Fibroblast of skin of abdomen (primary cell): ENCODE results near the gene TMX4.

Experiments
- DNase-seq: peaks from one replicate; pipeline ENCODE4 v3.0.0-alpha.2; 2013

Gene TMX4

DNA sequence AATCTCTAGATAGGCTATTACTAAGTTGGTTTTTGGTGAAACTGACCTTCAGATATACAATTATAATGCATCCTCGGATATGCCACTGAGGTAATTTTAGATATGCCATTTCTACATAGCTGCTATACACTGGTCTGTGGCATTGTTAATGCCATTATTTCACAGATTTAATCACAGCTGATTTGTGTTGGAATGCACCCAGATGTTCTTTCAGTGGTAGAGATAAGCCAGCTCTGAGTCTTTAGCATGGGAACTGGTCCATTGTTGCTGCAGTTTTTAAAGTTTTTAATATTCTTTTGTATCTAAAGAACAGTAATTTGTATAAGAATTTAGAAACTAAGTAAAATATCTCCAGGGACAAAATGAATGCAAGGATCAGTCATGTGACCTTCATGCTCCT, 6.8 kb downstream of the TMX4 start:
- no peak for DNase-seq

DNA sequence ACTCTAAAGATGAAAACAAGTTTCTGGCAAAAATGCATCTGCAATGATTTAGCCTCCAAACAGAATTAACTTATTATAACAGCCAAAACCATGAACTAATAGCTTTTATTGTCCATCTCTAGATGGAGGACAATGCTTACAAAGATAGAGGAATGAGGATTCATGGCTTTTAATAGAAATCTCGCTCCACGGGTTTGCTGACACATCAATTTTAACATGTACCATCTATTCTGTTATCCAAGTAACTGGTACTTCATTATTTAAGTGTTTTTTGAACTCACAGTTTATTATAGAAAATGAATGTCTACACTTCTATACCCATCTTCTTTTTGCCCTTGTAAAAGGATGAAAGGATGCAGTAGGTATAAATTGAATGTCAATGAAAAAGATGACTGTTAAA, 10.8 kb downstream of the TMX4 start:
- no peak for DNase-seq

- no peak for DNase-seq
Observed at GRCh38 chr20:8007490-8007889, 12.1 kb downstream of the TMX4 start.

DNA sequence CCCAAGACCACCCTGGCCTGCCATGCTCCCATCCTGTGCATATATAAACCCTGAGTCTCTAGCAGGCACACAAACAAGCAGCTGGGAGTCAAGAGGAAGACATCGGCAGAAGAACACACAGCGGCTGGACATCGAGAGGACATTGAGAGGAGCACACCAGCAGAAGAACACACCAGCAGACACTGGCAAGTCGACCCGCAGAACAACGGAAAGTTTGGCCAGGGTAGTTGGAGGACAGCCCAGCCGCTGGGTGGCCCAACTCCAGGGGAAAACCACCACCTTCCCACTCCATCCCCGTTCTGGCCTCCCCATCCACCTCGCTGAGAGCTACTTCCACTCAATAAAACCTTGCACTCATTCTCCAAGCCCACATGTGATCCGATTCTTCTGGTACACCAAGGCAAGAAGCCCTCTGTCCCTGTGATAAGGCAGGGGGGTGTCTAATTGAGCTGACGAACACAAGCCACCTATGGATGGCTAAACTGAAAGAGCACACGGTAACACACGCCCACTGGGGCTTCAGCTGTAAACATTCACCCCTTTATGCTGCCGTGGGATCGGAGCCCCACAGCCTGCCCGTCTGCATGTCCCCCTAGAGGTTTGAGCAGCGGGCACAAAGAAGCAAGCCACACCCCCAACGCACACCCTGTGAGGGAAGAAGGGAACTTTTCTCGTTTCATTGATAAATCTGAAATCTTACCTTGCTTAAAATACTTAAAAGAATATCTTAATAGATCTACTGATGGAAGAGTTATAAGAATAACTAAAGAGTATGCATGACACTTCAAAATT, 13.8 kb downstream of the TMX4 start:
- no peak for DNase-seq

- DNase-seq: no peak
Observed at GRCh38 chr20:8005033-8005432, 14.5 kb downstream of the TMX4 start.

GRCh38 chr20:8002056-8002455, 17.5 kb downstream of the TMX4 start:
- DNase-seq: no peak

GRCh38 chr20:8000796-8001195, 18.8 kb downstream of the TMX4 start:
- DNase-seq: no peak

GRCh38 chr20:7996898-7997297, 22.7 kb downstream of the TMX4 start:
- DNase-seq: no peak

DNA sequence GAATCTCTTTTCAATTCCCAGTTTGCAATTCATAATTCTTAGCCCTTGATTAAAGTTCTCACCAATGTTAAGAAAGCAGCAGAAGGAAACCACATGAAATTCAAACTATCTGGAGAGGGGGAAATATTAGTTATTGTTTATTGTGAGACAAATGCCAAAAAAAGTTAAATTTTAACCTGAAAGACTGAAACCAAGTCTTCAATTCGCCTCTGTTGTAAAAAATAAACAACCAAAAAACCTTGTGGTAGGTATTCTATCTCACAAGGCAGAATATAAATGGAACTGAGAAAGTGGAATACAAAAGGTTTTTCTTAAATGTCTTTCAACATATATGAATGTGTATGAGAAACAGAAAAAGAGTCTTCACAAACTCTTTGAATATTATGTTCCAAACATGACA, 24.8 kb downstream of the TMX4 start:
- no peak for DNase-seq

DNA sequence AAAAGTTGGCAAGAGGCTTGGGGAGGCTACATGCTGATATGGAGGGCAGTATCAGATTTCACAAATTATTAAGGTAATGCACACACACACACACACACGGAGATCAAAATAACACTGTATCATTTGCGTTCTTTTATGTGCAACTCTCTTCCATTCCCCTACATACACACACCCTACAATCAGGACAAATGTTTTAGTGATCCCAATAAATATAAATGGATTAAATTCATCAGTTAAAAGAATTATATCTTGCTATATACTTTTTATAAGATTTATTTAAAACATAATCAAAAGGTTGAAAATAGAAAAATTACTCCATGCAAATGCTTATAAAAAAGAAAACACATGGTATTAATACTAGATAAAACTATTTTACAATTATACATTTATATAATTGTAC, 25.9 kb downstream of the TMX4 start:
- no peak for DNase-seq

GRCh38 chr20:7993238-7993637, 26.3 kb downstream of the TMX4 start:
- no peak for DNase-seq

DNA sequence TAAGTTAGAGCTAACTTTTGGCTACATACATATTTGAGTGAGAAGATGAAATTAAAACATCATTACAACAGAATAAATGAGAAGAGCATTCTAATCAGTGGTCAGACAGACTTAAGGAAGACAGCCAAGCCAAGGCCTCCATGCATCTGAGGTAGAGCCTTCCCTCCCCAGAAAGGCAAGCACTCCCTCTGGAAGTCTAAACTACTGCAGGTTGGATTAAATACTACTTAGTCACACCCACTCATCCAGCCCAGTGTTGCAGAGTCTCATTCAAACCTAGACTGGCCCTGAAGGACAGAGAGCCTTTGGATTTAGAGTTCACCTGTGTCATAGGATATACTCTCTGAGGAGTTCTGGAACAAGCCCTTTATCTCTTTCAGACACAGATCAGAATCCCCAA, 29.2 kb downstream of the TMX4 start:
- no peak for DNase-seq

DNA sequence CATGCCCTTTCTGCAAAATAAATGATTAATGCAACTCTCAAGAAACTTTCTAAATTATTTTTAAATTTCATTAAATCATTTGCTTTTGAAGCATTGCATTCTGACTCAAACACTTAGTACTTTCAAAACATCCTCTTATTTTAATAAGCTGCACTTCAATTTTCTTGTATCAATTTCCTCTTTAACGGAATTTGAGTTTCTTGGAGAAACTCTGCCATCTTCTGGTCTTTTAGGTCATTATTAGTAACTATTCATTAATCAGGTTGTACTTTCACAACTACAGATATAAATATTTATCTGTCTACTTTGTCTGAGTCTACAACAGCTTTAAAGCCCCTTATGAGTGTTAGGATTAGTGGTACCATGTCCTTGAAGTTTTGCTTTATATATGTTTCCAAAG, 30.2 kb downstream of the TMX4 start:
- no peak for DNase-seq

DNA sequence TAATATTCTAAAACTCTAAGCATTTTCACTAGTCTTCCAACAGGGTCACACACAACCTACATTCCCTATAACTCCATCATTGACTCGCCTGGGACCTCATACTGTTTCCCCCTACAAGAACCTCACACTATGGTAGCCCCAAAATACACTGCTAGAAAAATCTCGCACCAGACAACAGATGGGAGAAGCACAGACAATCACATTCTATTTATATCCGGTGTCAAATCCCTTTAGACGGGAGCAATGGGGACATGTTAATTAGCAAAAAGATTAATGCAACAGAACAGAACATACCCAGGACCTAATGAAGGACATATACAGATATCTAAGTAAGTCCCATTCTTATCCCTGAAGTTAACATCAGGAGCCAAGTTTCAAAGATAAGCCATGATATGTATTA, 33.6 kb downstream of the TMX4 start:
- no peak for DNase-seq

GRCh38 chr20:7984192-7984591, 35.4 kb downstream of the TMX4 start:
- DNase-seq: no peak

DNA sequence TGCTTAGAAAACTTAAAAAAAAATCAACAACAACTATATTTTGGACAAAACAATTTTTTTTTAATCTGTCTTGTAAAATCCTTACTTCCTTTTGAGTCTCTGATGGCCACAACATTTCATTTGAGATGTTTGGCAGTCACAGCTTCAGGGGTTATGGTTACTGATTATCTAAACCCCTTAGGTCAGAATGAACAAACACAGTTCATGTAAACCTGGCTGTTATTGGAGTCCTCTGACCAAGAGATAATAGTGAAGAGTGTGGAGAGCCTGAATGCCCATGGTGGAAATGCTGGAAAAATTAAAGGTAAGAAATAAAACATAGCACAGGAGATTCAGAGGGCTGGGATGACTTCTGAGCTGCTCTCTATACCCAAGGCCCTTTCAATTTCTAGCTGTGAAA, 38.2 kb downstream of the TMX4 start:
- no peak for DNase-seq

DNA sequence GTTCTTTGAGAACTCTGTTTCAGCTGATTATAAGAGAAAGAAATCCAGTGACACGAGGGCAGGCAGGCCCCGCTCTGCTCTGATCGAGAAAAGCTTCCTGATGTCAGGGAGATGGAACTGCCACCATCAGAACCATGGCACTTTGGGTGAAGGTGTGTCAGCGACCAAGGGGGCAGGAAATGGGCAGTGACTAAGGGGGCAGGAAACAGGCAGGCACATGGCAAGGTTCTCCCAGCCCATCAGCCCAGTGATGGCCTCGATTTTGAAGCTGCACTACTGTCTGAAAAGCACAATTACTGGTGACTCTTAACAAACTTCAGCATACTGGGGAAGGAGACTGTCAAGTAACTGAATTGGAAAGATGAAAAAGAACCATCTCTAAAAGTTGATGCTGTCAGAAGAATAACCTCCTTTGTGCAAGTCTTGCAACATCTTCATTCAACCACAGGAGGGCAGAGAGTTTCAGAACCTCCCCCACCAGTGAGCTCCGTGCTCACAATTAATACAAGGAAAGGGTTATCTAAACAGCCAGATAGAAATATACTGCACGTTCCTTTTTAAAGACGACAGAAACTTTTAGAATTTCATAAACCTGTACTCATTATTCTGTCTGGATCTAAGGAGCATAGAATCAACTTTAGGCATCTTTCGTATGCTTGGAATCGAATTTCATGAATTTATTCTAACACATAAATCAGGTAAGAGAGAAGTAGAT, 39.1 kb downstream of the TMX4 start:
- DNase-seq: peak; percentile 33

DNA sequence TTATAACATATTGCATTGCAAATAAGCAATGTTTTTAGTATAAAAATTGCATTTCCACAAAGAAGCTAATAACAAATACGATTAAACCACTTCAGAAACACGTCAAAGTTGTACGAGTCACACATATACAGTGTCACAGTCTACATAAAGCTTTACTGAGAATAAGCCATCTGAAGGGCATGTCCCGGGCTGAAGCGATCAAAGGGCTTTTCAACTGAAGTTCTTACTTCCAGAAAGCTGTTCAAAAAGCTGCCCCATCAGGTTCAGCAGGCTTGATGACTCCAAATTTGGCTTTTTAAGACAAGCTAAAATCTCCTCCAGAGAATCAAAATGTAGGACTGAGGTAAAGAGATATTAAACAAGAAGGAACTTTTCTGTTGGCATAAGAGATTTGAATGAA, 41.9 kb downstream of the TMX4 start:
- DNase-seq: no peak

DNA sequence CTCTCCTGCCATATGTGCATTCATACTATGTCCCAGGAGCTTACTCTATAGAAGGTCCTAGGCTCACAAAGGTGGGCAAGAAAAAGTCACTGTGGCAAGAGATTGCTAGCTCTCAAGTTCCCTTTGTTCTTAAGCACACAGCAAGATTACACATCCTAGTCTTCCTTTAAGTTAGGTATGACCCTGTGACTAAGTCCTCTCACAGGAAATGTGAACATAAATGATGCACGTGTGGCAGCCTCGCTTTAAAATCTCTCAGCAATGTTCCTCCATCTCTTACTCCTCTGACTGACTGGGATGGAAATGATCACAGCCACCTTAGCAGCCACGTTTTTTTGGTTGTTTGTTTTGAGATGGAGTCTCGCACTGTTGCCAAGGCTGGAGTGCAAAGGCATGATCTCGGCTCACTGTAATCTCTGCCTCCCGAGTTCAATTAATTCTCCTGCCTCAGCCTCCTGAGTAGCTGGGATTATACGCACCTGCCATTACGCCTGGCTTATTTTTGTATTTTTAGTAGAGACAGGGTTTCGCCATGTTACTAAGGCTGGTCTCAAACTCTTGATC, 43.6 kb downstream of the TMX4 start:
- no peak for DNase-seq

DNA sequence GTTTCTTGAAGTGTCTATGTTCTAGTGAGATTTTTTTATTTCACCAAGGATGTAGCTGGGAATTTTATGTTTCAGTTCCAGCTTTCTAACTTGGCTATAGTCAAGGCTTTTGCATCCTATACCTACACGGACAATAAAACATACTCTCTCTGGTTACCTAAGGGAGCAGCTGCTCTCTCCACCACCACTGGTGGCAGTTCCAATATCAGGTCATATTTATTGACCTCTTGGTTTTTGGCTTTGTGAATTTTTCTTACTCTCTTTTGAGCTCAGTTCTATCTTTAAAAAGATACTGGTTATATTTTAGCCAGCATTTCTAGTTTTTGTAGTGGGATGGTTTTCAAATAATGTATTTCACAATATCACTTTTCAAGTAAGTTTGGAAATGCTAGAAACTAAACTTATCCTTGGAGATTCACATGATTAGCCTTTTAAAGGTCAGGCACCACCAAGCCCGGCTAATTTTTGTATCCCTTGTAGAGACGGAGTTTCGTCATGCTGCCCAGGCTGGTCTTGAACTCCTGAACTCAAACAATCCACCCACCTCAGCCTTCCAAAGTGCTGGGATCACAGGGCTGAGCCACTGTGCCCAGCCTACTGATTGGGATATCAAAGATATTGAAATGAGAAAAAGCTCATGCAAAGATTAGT, 44.7 kb downstream of the TMX4 start:
- no peak for DNase-seq

- DNase-seq: peak; percentile 47
Observed at GRCh38 chr20:7971536-7972280, 47.9 kb downstream of the TMX4 start.

DNA sequence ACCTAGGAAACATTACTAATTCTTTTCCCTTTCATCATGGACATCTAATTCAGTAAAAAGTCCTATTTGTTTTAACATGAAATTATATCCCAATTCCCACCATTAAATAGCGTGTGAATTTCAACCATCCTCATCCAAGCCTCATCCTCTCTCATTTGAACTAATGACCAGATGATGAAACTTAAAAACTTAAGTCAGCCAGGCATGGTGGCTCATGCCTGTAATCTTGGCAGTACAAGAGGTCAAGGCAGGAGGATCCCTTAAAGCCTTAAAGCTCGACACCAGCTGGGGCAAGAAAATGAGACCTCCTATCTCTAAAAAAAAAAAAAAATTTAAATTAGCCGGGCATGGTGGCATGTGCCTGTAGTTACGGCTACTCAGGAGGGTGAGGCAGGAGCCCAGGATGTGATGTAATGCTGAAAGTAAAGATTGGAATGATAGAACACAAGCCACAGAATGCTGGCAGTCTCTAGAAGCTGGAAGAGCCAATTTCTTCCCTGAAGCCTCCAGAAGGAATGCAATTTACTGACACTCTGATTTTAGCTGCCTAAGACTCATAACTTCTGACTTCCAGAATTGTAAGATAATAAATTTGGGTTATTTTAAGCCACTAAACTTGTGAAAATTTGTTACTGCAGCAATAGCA, 52.2 kb downstream of the TMX4 start:
- DNase-seq: peak; percentile 57
